Testis (tissue), 5 donors: ENCODE measurements around the gene CHN2. TPM values are rescaled to one million over a fixed set of nuclear protein-coding genes. Genes with fewer than 3 reads are reported as not detected.

Source experiments
- DNase-seq: peaks from one replicate; pipeline ENCODE4 v3.0.0-alpha.2; 2019
- H3K27ac ChIP-seq, 2 donors: fragments of 200-600 bp; sonication (generic); one replicate each; pipeline ENCODE4 v1.5.1; 2019
- H3K27me3 ChIP-seq: fragments of 200-600 bp; sonication (generic); one replicate; pipeline ENCODE4 v1.5.1; 2019
- H3K36me3 ChIP-seq: fragments of 200-600 bp; sonication (generic); one replicate; pipeline ENCODE4 v1.5.1; 2017; ENCODE audit warnings: low read depth; ENCODE audit errors: missing control alignments
- H3K4me1 ChIP-seq: fragments of 200-600 bp; sonication (generic); one replicate; pipeline ENCODE4 v1.5.1; 2019
- H3K4me3 ChIP-seq, 2 donors: fragments of 200-600 bp; sonication (generic); one replicate each; pipeline ENCODE4 v1.5.1; 2017 to 2019
- H3K9me3 ChIP-seq: fragments of 200-600 bp; sonication (generic); one replicate; pipeline ENCODE4 v1.5.1; 2017
- CTCF ChIP-seq, 3 experiments: fragments of 450-650 bp in 2 of 3; fragments of 200-600 bp in 1 of 3; sonication (generic) in 1 of 3; IDR thresholded peaks; one replicate each; pipeline ENCODE4 v1.5.1; 2016 to 2019; ENCODE audit warnings: antibody characterized with exemption in 3 of 3, mild to moderate bottlenecking in 2 of 3, moderate library complexity in 1 of 3
- POLR2A ChIP-seq: fragments of 450-650 bp; IDR thresholded peaks from one replicate; pipeline ENCODE4 v1.6.1; 2017; ENCODE audit warnings: antibody characterized with exemption, mild to moderate bottlenecking, moderate library complexity
- WGBS, 2 donors: methylation state at CpG; one replicate each; pipeline ENCODE4 v1.1.5; 2018; 5-methylcytosine and 5-hydroxymethylcytosine counted together
- intact Hi-C: fragments of 100-400 bp; cut with DNase I; formaldehyde crosslinking; loops from one replicate; pipeline ENCODE4 v1.15.1; 2023; ENCODE audit warnings: low total_unique reads
- long read RNA-seq, 2 donors: transcript quantifications; one replicate each; lab custom pipeline, GENCODE V29; 2026
- polyA plus RNA-seq: library from polyadenylated mRNA; stranded (reverse); fragments of 350-450 nt; fragmentation: Illumina TruSeq; extraction: RNeasy Lipid Tissue Mini Kit (QIAGEN cat#74804); gene quantifications from one replicate; pipeline ENCODE4 v1.2.3, GENCODE V29; 2014; ENCODE audit warnings: low read depth, low replicate concordance; ENCODE audit not compliant: insufficient read depth
- total RNA-seq, 2 donors: library from RNA; depleted of rRNA; stranded (reverse); fragments of >200 nt; gene quantifications; one replicate each; pipeline ENCODE4 v1.2.3, GENCODE V29; 2016

Gene CHN2
- total RNA-seq (10 to 100 TPM; 15.1 to 27.4 TPM), polyA plus RNA-seq (8.6 TPM)
- long read RNA-seq, donor 1, partial matches to known transcripts = 10 of 12 reads
- long read RNA-seq, donor 1, other reads (novel, unspliced or antisense) = 0 of 12 reads
- long read RNA-seq, donor 2 = 0 reads

- intact Hi-C loops = no loop called here
- TF ChIP-seq POLR2A (no peak), CTCF (IDR thresholded peaks at IDR 0.05) (no peak)
- DNase-seq = peak; percentile 73
- Histone ChIP-seq H3K4me1 (peaks cover 5% of the 10 kb centered on the region), H3K36me3 (no peaks in the 10 kb centered on the region), H3K9me3 (no peaks in the 10 kb centered on the region), H3K27me3 (no peaks in the 10 kb centered on the region), H3K27ac (peak within 1 kb of the TSS in 1 of 2 donors; percentile 53), H3K4me3 (peak within 1 kb of the TSS; percentile 56 to 78)
- 0% methylated on average over 64 of the region's 89 CpGs; no CpG with 5 or more reads in 1 of the 2 donors for WGBS, 2 donors
These were observed at the start of gene CHN2 for GRCh38 chr7:29194594-29195427. TSS of gene CHN2 (plus strand) at chr7:29194775.

GRCh38 chr7:29145553-29146056 is 49.0 kb upstream of the CHN2 start:
- intact Hi-C loops = no loop called here
- no peaks in the 10 kb centered on the region for H3K27me3 ChIP-seq
- peak overlapping the region; percentile 55 to 62 for H3K27ac ChIP-seq

GRCh38 chr7:29146057-29146706 is 48.4 kb upstream of the CHN2 start, which contains the start of gene CPVL:
TSS of gene CPVL (minus strand) at chr7:29146537. CDS start at chr7:29121061, 25,476 bp downstream.
- Histone ChIP-seq H3K4me1 (peaks cover 5% of the 10 kb centered on the region), H3K4me3 (peak within 1 kb of the TSS; percentile 50 to 74), H3K27ac (peak within 1 kb of the TSS; percentile 55 to 62), H3K27me3 (no peaks in the 10 kb centered on the region), H3K36me3 (no peaks in the 10 kb centered on the region), H3K9me3 (no peaks in the 10 kb centered on the region)
- intact Hi-C loops = no loop called here
- TF ChIP-seq CTCF (IDR thresholded peaks at IDR 0.05) = no peak
- no peak for TF ChIP-seq POLR2A
- DNase-seq = peak; percentile 91
- 0 to 1% methylated on average over 16 to 42 of the region's 42 CpGs for WGBS, 2 donors

More at GRCh38 chr7:29145553-29146056, 49.0 kb upstream of the CHN2 start:
- 7 to 8% methylated on average over 8 of the region's 8 CpGs for WGBS, 2 donors
- TF ChIP-seq CTCF (IDR thresholded peaks at IDR 0.05) (no peak), POLR2A (no peak)
- Histone ChIP-seq H3K4me3 (peak overlapping the region; percentile 50 to 74), H3K36me3 (no peaks in the 10 kb centered on the region), H3K9me3 (no peaks in the 10 kb centered on the region), H3K4me1 (peaks cover 7% of the 10 kb centered on the region)
- DNase-seq = no peak

- WGBS, 2 donors = 15 to 18% methylated on average over 14 of the region's 14 CpGs
- DNase-seq = peak; percentile 44
- intact Hi-C loops = no loop called here
- Histone ChIP-seq H3K27me3 (no peaks in the 10 kb centered on the region), H3K27ac (peak overlapping the region in 1 of 2 donors; percentile 39), H3K36me3 (no peaks in the 10 kb centered on the region), H3K4me3 (peak overlapping the region; percentile 50 to 74), H3K4me1 (peaks cover 5% of the 10 kb centered on the region), H3K9me3 (no peaks in the 10 kb centered on the region)
- TF ChIP-seq CTCF (IDR thresholded peaks at IDR 0.05) (no peak), POLR2A (no peak)
These were observed 47.5 kb upstream of the CHN2 start for GRCh38 chr7:29146888-29147609.
